Measurements from ENCODE around the gene MUSK.

The MUSK gene

GRCh38 chr9:110809038-110809595 is 140.5 kb downstream of the MUSK start:
- no peaks in the 10 kb centered on the region for H4K20me1 ChIP-seq (ENCODE audit: low read depth, low read length)
- no peak overlapping the region for H3K4me2 ChIP-seq (ENCODE audit: low read depth, low read length, poor library complexity, severe bottlenecking)
- no peaks in the 10 kb centered on the region for H3K36me3 ChIP-seq (ENCODE audit: low read length)
- no peaks in the 10 kb centered on the region for H3K79me2 ChIP-seq (ENCODE audit: insufficient read depth, low read length)
- H3K27ac ChIP-seq (ENCODE audit: low read depth, low read length) = no peak overlapping the region
- H3K9me3 ChIP-seq (ENCODE audit: insufficient read depth, low read length) = no peaks in the 10 kb centered on the region
- no peak for TF ChIP-seq EZH2phosphoT487 (conservative IDR thresholded peaks at IDR 0.05; ENCODE audit: low read length)
- TF ChIP-seq, protein P1, sequence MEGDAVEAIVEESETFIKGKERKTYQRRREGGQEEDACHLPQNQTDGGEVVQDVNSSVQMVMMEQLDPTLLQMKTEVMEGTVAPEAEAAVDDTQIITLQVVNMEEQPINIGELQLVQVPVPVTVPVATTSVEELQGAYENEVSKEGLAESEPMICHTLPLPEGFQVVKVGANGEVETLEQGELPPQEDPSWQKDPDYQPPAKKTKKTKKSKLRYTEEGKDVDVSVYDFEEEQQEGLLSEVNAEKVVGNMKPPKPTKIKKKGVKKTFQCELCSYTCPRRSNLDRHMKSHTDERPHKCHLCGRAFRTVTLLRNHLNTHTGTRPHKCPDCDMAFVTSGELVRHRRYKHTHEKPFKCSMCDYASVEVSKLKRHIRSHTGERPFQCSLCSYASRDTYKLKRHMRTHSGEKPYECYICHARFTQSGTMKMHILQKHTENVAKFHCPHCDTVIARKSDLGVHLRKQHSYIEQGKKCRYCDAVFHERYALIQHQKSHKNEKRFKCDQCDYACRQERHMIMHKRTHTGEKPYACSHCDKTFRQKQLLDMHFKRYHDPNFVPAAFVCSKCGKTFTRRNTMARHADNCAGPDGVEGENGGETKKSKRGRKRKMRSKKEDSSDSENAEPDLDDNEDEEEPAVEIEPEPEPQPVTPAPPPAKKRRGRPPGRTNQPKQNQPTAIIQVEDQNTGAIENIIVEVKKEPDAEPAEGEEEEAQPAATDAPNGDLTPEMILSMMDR (IDR thresholded peaks at IDR 0.05; ENCODE audit: insufficient read depth, low read length, poor library complexity, severe bottlenecking) = no peak
- H2AFZ ChIP-seq (ENCODE audit: low read depth, low read length, severe bottlenecking) = no peak overlapping the region
- no peak overlapping the region for H3K4me3 ChIP-seq (ENCODE audit: insufficient read depth, low read length, poor library complexity, severe bottlenecking)
- H3K27me3 ChIP-seq (ENCODE audit: low read length) = no peaks in the 10 kb centered on the region
- H3K9ac ChIP-seq (ENCODE audit: low read length) = no peak overlapping the region
- H3K9me2 ChIP-seq (replicated peaks; ENCODE audit: insufficient read depth, low read length) = no peaks in the 10 kb centered on the region
- H3F3A ChIP-seq (ENCODE audit: insufficient read depth) = no peaks in the 10 kb centered on the region

- Histone ChIP-seq H3K4me2 (ENCODE audit: low read depth, low read length, poor library complexity, severe bottlenecking) (no peak overlapping the region), H3K4me3 (ENCODE audit: insufficient read depth, low read length, poor library complexity, severe bottlenecking) (no peak overlapping the region), H3K9me3 (ENCODE audit: insufficient read depth, low read length) (no peaks in the 10 kb centered on the region), H3K36me3 (ENCODE audit: low read length) (no peaks in the 10 kb centered on the region), H3K9ac (ENCODE audit: low read length) (no peak overlapping the region), H3K27ac (ENCODE audit: low read depth, low read length) (no peak overlapping the region), H3F3A (ENCODE audit: insufficient read depth) (no peaks in the 10 kb centered on the region), H3K27me3 (ENCODE audit: low read length) (no peaks in the 10 kb centered on the region), H3K9me2 (replicated peaks; ENCODE audit: insufficient read depth, low read length) (no peaks in the 10 kb centered on the region), H3K79me2 (ENCODE audit: insufficient read depth, low read length) (no peaks in the 10 kb centered on the region), H2AFZ (ENCODE audit: low read depth, low read length, severe bottlenecking) (no peak overlapping the region), H4K20me1 (ENCODE audit: low read depth, low read length) (no peaks in the 10 kb centered on the region)
- no peak for TF ChIP-seq EZH2phosphoT487 (conservative IDR thresholded peaks at IDR 0.05; ENCODE audit: low read length)
- TF ChIP-seq, protein P1 (IDR thresholded peaks at IDR 0.05; ENCODE audit: insufficient read depth, low read length, poor library complexity, severe bottlenecking) = no peak
These were observed 141.8 kb downstream of the MUSK start for GRCh38 chr9:110810262-110810976.

GRCh38 chr9:110812886-110813285 is 144.3 kb downstream of the MUSK start:
- no peaks in the 10 kb centered on the region for H3K79me2 ChIP-seq (ENCODE audit: insufficient read depth, low read length)

More at GRCh38 chr9:110812886-110813285, 144.3 kb downstream of the MUSK start:
- Histone ChIP-seq H3K9ac (ENCODE audit: low read length) (no peak overlapping the region), H2AFZ (ENCODE audit: low read depth, low read length, severe bottlenecking) (no peak overlapping the region), H3K4me3 (ENCODE audit: insufficient read depth, low read length, poor library complexity, severe bottlenecking) (no peak overlapping the region), H3K36me3 (ENCODE audit: low read length) (no peaks in the 10 kb centered on the region), H3K4me2 (ENCODE audit: low read depth, low read length, poor library complexity, severe bottlenecking) (no peak overlapping the region), H3K27ac (ENCODE audit: low read depth, low read length) (no peak overlapping the region), H3K9me2 (replicated peaks; ENCODE audit: insufficient read depth, low read length) (no peaks in the 10 kb centered on the region), H3K27me3 (ENCODE audit: low read length) (no peaks in the 10 kb centered on the region), H4K20me1 (ENCODE audit: low read depth, low read length) (no peaks in the 10 kb centered on the region), H3F3A (ENCODE audit: insufficient read depth) (no peaks in the 10 kb centered on the region), H3K9me3 (ENCODE audit: insufficient read depth, low read length) (no peaks in the 10 kb centered on the region)
- TF ChIP-seq EZH2phosphoT487 (conservative IDR thresholded peaks at IDR 0.05; ENCODE audit: low read length) = no peak
- TF ChIP-seq, protein P1 (IDR thresholded peaks at IDR 0.05; ENCODE audit: insufficient read depth, low read length, poor library complexity, severe bottlenecking) = no peak

All from SU-DHL-6 (cell line).